NCI-H146 (cell line): ENCODE data around the gene SMCR8.
A peak's percentile ranks its signal among the peaks of the same experiment; 100 is the strongest.
"Not testable (repeated sequence)": the region's sequence is repeated elsewhere in the genome, so short reads cannot be mapped to it uniquely, and the experiment has no call there.

Experiments
- DNase-seq: peaks from one replicate; lab custom pipeline; 2025; lab: John Stamatoyannopoulos, UW

The SMCR8 gene

GRCh38 chr17:18361837-18362697 lies 47.0 kb downstream of the SMCR8 start:
- DNase-seq = no peak

- DNase-seq = peak; percentile 24
These were observed 47.6 kb downstream of the SMCR8 start for GRCh38 chr17:18362698-18363100.

- DNase-seq = peak; percentile 94
These were observed 48.3 kb downstream of the SMCR8 start, which contains the start of gene SHMT1 for GRCh38 chr17:18363101-18364049. SHMT1 (minus strand) TSS chr17:18363550; CDS start chr17:18355981, 7,569 bp downstream.

- no peak for DNase-seq
These were observed 49.1 kb downstream of the SMCR8 start for GRCh38 chr17:18364166-18364565.

GRCh38 chr17:18368946-18369345 lies 53.9 kb downstream of the SMCR8 start:
- DNase-seq = no peak

GRCh38 chr17:18370761-18371160 lies 55.7 kb downstream of the SMCR8 start:
- no peak for DNase-seq

GRCh38 chr17:18371455-18371854 lies 56.4 kb downstream of the SMCR8 start:
- no peak for DNase-seq

- DNase-seq = not testable (repeated sequence)
These were observed 58.1 kb downstream of the SMCR8 start for GRCh38 chr17:18373181-18373580.

- DNase-seq = no peak
These were observed 59.1 kb downstream of the SMCR8 start for GRCh38 chr17:18374216-18374615.
